Measurements from ENCODE around the gene TEKT5.

- TF ChIP-seq CTCF (IDR thresholded peaks at IDR 0.05) (no peak), POLR2AphosphoS5 (IDR thresholded peaks at IDR 0.05) (no peak), EP300 (IDR thresholded peaks at IDR 0.05) (no peak)
These were observed 84.1 kb downstream of the TEKT5 start for GRCh38 chr16:10610499-10611184.

Measured in esophagus muscularis mucosa (tissue), 4 donors.